ENCODE measurements around the gene NDUFV2. TPM values are rescaled to one million over a fixed set of nuclear protein-coding genes. Genes with fewer than 3 reads are reported as not detected.

NDUFV2 gene
- total and polyA plus RNA-seq, 2 of the 13 experiments (the other 11 are each of a cell fraction or from before 2014, with no cell fraction given), result 216 to 299 TPM

- TF ChIP-seq ZNF232 (CRISPR knock-in tag; IDR thresholded peaks at IDR 0.05; ENCODE audit: borderline replicate concordance), result no peak
- no peak for TF ChIP-seq HCFC1 (IDR thresholded peaks at IDR 0.05; ENCODE audit: low read depth, low read length)
- 0 out of 2 replicates have a peak, but pooled peaks have one; percentile 48 for TF ChIP-seq ELF4 (CRISPR knock-in tag; IDR thresholded peaks at IDR 0.05; ENCODE audit: borderline replicate concordance)
- no peak for TF ChIP-seq ZNF7 (CRISPR knock-in tag; IDR thresholded peaks at IDR 0.05)
- no peak for TF ChIP-seq TCF7L2 (IDR thresholded peaks at IDR 0.05; ENCODE audit: low read depth, low read length)
- no peak for TF ChIP-seq PHB2 (IDR thresholded peaks at IDR 0.05; ENCODE audit: partially characterized antibody)
- TF ChIP-seq MNT (IDR thresholded peaks at IDR 0.05), result peak; percentile 90
- no peak for TF ChIP-seq MATR3 (CRISPR knock-in tag; IDR thresholded peaks at IDR 0.05)
- no peak for TF ChIP-seq ATAD3A (CRISPR knock-in tag; IDR thresholded peaks at IDR 0.05)
- no peak for TF ChIP-seq ZNF17 (CRISPR knock-in tag; IDR thresholded peaks at IDR 0.05)
- peak; percentile 79; the same call in 1 of the 2 replicates for TF ChIP-seq KLF9 (CRISPR knock-in tag; IDR thresholded peaks at IDR 0.05; ENCODE audit: low read depth)
- no peak for TF ChIP-seq REXO4 (CRISPR knock-in tag; IDR thresholded peaks at IDR 0.05; ENCODE audit: borderline replicate concordance)
- peak; percentile 34; the same call in 1 of the 2 replicates for TF ChIP-seq ZNF557 (CRISPR knock-in tag; IDR thresholded peaks at IDR 0.05)
- TF ChIP-seq ZNF335 (CRISPR knock-in tag; IDR thresholded peaks at IDR 0.05), result no peak
- TF ChIP-seq ZNF382 (CRISPR knock-in tag; IDR thresholded peaks at IDR 0.05; ENCODE audit: borderline replicate concordance), result no peak
- TF ChIP-seq RCOR2 (CRISPR knock-in tag; IDR thresholded peaks at IDR 0.05), result no peak
- TF ChIP-seq SMAD1 (CRISPR knock-in tag; IDR thresholded peaks at IDR 0.05; ENCODE audit: borderline replicate concordance, low read depth), result peak; percentile 91
- 0 out of 2 replicates have a peak, but pooled peaks have one; percentile 58 for TF ChIP-seq ZFP90 (CRISPR knock-in tag; IDR thresholded peaks at IDR 0.05; ENCODE audit: borderline replicate concordance)
- no peak for TF ChIP-seq HNRNPH1 (optimal IDR thresholded peaks at IDR 0.05; ENCODE audit: low read depth, low read length)
- TF ChIP-seq ZNF660 (CRISPR knock-in tag; IDR thresholded peaks at IDR 0.05; ENCODE audit: borderline replicate concordance, low read depth), result no peak
- TF ChIP-seq ZNF800 (CRISPR knock-in tag; IDR thresholded peaks at IDR 0.05), result 0 out of 2 replicates have a peak, but pooled peaks have one; percentile 36
- 0 out of 2 replicates have a peak, but pooled peaks have one; percentile 36 for TF ChIP-seq ZNF317 (CRISPR knock-in tag; IDR thresholded peaks at IDR 0.05)
- TF ChIP-seq ISX (CRISPR knock-in tag; conservative IDR thresholded peaks at IDR 0.05), result 0 out of 2 replicates have a peak, but pooled peaks have one; percentile 8
- peak; percentile 72; the same call in 1 of the 2 replicates for TF ChIP-seq THAP8 (CRISPR knock-in tag; IDR thresholded peaks at IDR 0.05; ENCODE audit: borderline replicate concordance)
- TF ChIP-seq CBX1 (IDR thresholded peaks at IDR 0.05; ENCODE audit: low read depth), result no peak
- no peak for TF ChIP-seq TMF1 (CRISPR knock-in tag; IDR thresholded peaks at IDR 0.05; ENCODE audit: low read depth)
- TF ChIP-seq HOXA3 (CRISPR knock-in tag; IDR thresholded peaks at IDR 0.05), result peak; percentile 75
Measured at GRCh38 chr18:9136315-9137155, 34.0 kb downstream of the NDUFV2 start, which contains the start of gene ANKRD12 (continued).
